ENCODE measurements around the gene SLC5A2. TPM values are rescaled to one million over a fixed set of nuclear protein-coding genes. Genes with fewer than 3 reads are reported as not detected.
"Not testable (repeated sequence)": the region's sequence is repeated elsewhere in the genome, so short reads cannot be mapped to it uniquely, and the experiment has no call there.

Gene SLC5A2
- total RNA-seq, 4 donors from 2014 or later: 0.33 TPM; not detected in 3

GRCh38 chr16:31439519-31439918 is 43.4 kb upstream of the SLC5A2 start:
- no peaks in the 10 kb centered on the region for H3K27me3 ChIP-seq
- H3K9me3 ChIP-seq: no peaks in the 10 kb centered on the region
- H3K27ac ChIP-seq: no peak overlapping the region
- H3K4me3 ChIP-seq (replicated peaks in 1 of 3): no peak overlapping the region
- peaks cover 0 to 7% of the 10 kb centered on the region in 2 donors for H3K4me1 ChIP-seq
- no peaks in the 10 kb centered on the region for H3K36me3 ChIP-seq
- intact Hi-C loops (cut with DNase I): no loop called here
- WGBS, 2 donors: 88 to 89% methylated on average over 3 of the region's 3 CpGs
- TF ChIP-seq CTCF (IDR thresholded peaks at IDR 0.05) (no peak), POLR2A (IDR thresholded peaks at IDR 0.05) (no peak)
- DNase-seq: no peak

GRCh38 chr16:31440516-31441184 is 42.3 kb upstream of the SLC5A2 start:
- intact Hi-C loops (cut with DNase I): no loop called here
- no peaks in the 10 kb centered on the region for H3K36me3 ChIP-seq
- no peaks in the 10 kb centered on the region for H3K9me3 ChIP-seq
- H3K27me3 ChIP-seq: no peaks in the 10 kb centered on the region
- 72 to 77% methylated on average over 4 of the region's 4 CpGs for WGBS, 2 donors
- no peak overlapping the region for H3K27ac ChIP-seq
- H3K4me3 ChIP-seq (replicated peaks in 1 of 3): no peak overlapping the region
- TF ChIP-seq CTCF (IDR thresholded peaks at IDR 0.05): no peak
- no peak for TF ChIP-seq POLR2A (IDR thresholded peaks at IDR 0.05)
- no peak for DNase-seq
- H3K4me1 ChIP-seq: peaks cover 0 to 7% of the 10 kb centered on the region in 2 donors

- 65 to 83% methylated on average over 34 of the region's 34 CpGs for WGBS, 2 donors
- intact Hi-C loops (cut with DNase I): loop anchor here (2.0 kb wide), 1 partner anchor 457 kb away; the partner anchor contains the start of gene HSD3B7
- DNase-seq: no peak
- no peak overlapping the region for H3K27ac ChIP-seq
- peaks cover 0 to 7% of the 10 kb centered on the region in 2 donors for H3K4me1 ChIP-seq
- H3K9me3 ChIP-seq: no peaks in the 10 kb centered on the region
- H3K4me3 ChIP-seq (replicated peaks in 1 of 3): peak overlapping the region in 1 of 3 donors; percentile 69
- H3K36me3 ChIP-seq: no peaks in the 10 kb centered on the region
- H3K27me3 ChIP-seq: no peaks in the 10 kb centered on the region
- TF ChIP-seq POLR2A (IDR thresholded peaks at IDR 0.05): no peak
- no peak for TF ChIP-seq CTCF (IDR thresholded peaks at IDR 0.05)
Measured at GRCh38 chr16:31441956-31442355, 41.0 kb upstream of the SLC5A2 start.

GRCh38 chr16:31445931-31446330 is 37.0 kb upstream of the SLC5A2 start:
- H3K27me3 ChIP-seq; intact Hi-C loops (cut with DNase I); H3K36me3 ChIP-seq; H3K27ac ChIP-seq; H3K4me1 ChIP-seq; H3K4me3 ChIP-seq (replicated peaks in 1 of 3); H3K9me3 ChIP-seq; DNase-seq: not testable (repeated sequence)
- 75 to 88% methylated on average over 6 of the region's 6 CpGs for WGBS, 2 donors

- Histone ChIP-seq H3K9me3 (no peaks in the 10 kb centered on the region), H3K4me3 (replicated peaks in 1 of 3) (no peak overlapping the region), H3K36me3 (no peaks in the 10 kb centered on the region), H3K4me1 (peaks cover 32 to 44% of the 10 kb centered on the region in 2 donors), H3K27ac (no peak overlapping the region), H3K27me3 (no peaks in the 10 kb centered on the region)
- intact Hi-C loops (cut with DNase I): no loop called here
- no peak for DNase-seq
- TF ChIP-seq CTCF (IDR thresholded peaks at IDR 0.05): no peak
- TF ChIP-seq POLR2A (IDR thresholded peaks at IDR 0.05): no peak
- 94 to 95% methylated on average over 5 of the region's 5 CpGs for WGBS, 2 donors
Measured at GRCh38 chr16:31451201-31451600, 31.7 kb upstream of the SLC5A2 start.

Data from thyroid gland (tissue), 4 donors.